Measurements from ENCODE around the gene RNPEP. TPM values are rescaled to one million over a fixed set of nuclear protein-coding genes. Genes with fewer than 3 reads are reported as not detected.

Gene RNPEP
- total and polyA plus RNA-seq, 2 of the 13 experiments (the other 11 are each of a cell fraction or from before 2014, with no cell fraction given), result 20.6 to 38.4 TPM

- TF ChIP-seq NFYC (CRISPR knock-in tag; IDR thresholded peaks at IDR 0.05), result no peak
- no peak for TF ChIP-seq ZNF543 (CRISPR knock-in tag; IDR thresholded peaks at IDR 0.05)
- TF ChIP-seq MTA3 (CRISPR knock-in tag; IDR thresholded peaks at IDR 0.05), result no peak
- no peak for TF ChIP-seq ZNF317 (CRISPR knock-in tag; IDR thresholded peaks at IDR 0.05)
- no peak for TF ChIP-seq ZNF230 (CRISPR knock-in tag; IDR thresholded peaks at IDR 0.05)
- no peak for TF ChIP-seq LCORL (IDR thresholded peaks at IDR 0.05)
- 0 out of 2 replicates have a peak, but pooled peaks have one; percentile 27 for TF ChIP-seq LCORL (CRISPR knock-in tag; IDR thresholded peaks at IDR 0.05)
- TF ChIP-seq TBX3 (IDR thresholded peaks at IDR 0.05; ENCODE audit: borderline replicate concordance), result no peak
- TF ChIP-seq PBX2 (CRISPR knock-in tag; IDR thresholded peaks at IDR 0.05), result no peak
- no peak for TF ChIP-seq MED1 (CRISPR knock-in tag; IDR thresholded peaks at IDR 0.05)
- TF ChIP-seq ZNF264 (CRISPR knock-in tag; IDR thresholded peaks at IDR 0.05), result no peak
- TF ChIP-seq BHLHE40 (IDR thresholded peaks at IDR 0.05; ENCODE audit: low read length), result no peak
- no peak for TF ChIP-seq ZNF274 (CRISPR knock-in tag; IDR thresholded peaks at IDR 0.05)
- no peak for TF ChIP-seq MED8 (CRISPR knock-in tag; IDR thresholded peaks at IDR 0.05; ENCODE audit: insufficient replicate concordance)
- TF ChIP-seq ZNF468 (CRISPR knock-in tag; IDR thresholded peaks at IDR 0.05), result no peak
- no peak for TF ChIP-seq SKIL (CRISPR knock-in tag; IDR thresholded peaks at IDR 0.05; ENCODE audit: borderline replicate concordance)
- no peak for TF ChIP-seq DBP (CRISPR knock-in tag; IDR thresholded peaks at IDR 0.05; ENCODE audit: not compliant biosample characterization)
- TF ChIP-seq THAP11 (CRISPR knock-in tag; IDR thresholded peaks at IDR 0.05), result peak; percentile 17; the same call in 1 of the 2 replicates
- TF ChIP-seq HNF4A (CRISPR knock-in tag; IDR thresholded peaks at IDR 0.05), result no peak
- no peak for TF ChIP-seq ZNF572 (CRISPR knock-in tag; IDR thresholded peaks at IDR 0.05)
- TF ChIP-seq NONO (IDR thresholded peaks at IDR 0.05), result no peak
- no peak for TF ChIP-seq NONO (CRISPR knock-in tag; conservative IDR thresholded peaks at IDR 0.05)
- TF ChIP-seq IRF2 (CRISPR knock-in tag; IDR thresholded peaks at IDR 0.05), result peak; percentile 54
- no peak for TF ChIP-seq ZNF343 (CRISPR knock-in tag; IDR thresholded peaks at IDR 0.05)
- no peak for TF ChIP-seq ZNF558 (CRISPR knock-in tag; IDR thresholded peaks at IDR 0.05; ENCODE audit: borderline replicate concordance)
- TF ChIP-seq NR2F2 (IDR thresholded peaks at IDR 0.05; ENCODE audit: borderline replicate concordance, low read depth), result no peak
- TF ChIP-seq ZNF30 (CRISPR knock-in tag; IDR thresholded peaks at IDR 0.05), result no peak
- TF ChIP-seq GATAD1 (CRISPR knock-in tag; IDR thresholded peaks at IDR 0.05), result no peak
- TF ChIP-seq ZFP90 (CRISPR knock-in tag; IDR thresholded peaks at IDR 0.05; ENCODE audit: borderline replicate concordance), result no peak
- no peak; the same call in 1 of the 2 replicates for TF ChIP-seq ZC3H13 (CRISPR knock-in tag; IDR thresholded peaks at IDR 0.05)
- no peak for TF ChIP-seq NCOA2 (CRISPR knock-in tag; IDR thresholded peaks at IDR 0.05)
- peak; percentile 85 for TF ChIP-seq SMC3 (IDR thresholded peaks at IDR 0.05; ENCODE audit: low read length)
Observed at GRCh38 chr1:201999625-202000238, 17.3 kb downstream of the RNPEP start (continued).

Data from HepG2 (cell line).